HCT116 (cell line): Measurements from ENCODE around the gene FRMD4A.

Source experiments
- TF ChIP-seq, protein P1 (sequence below): IDR thresholded peaks from 2 replicates; pipeline ENCODE4 v1.6.1; 2012
- TF ChIP-seq, protein P2 (sequence below), 3 experiments: fragments of 200-600 bp in 1 of 3; sonication (generic) in 1 of 3; IDR thresholded peaks in 2 of 3; conservative IDR thresholded peaks in 1 of 3; 2 replicates each; pipeline ENCODE4 v1.5.1; 2012 to 2017; ENCODE audit warnings: low read depth in 2 of 3, low read length in 2 of 3, antibody characterized with exemption in 1 of 3, borderline replicate concordance in 1 of 3, control low read depth in 1 of 3, mild to moderate bottlenecking in 1 of 3, mixed read lengths in 1 of 3, mixed run types in 1 of 3, moderate library complexity in 1 of 3; ENCODE audit not compliant: insufficient read depth in 1 of 3

DNA sequence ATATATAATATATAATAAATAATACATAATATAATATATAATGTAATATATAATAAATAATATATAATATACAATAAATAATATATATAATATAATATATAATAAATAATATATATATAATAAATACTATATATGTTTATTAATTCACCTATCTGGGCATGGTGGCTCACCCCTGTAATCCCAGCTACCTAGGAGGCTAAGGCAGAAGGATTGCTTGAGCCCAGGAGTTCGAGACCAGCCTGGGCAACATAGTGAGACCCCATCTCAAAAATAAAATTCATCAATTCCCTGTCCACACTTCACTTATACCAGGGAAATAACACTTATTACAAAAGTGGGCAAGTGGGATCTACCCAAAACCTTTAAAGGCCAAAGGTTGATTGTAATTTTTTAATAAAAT lies 462.9 kb downstream of the FRMD4A start:
- TF ChIP-seq, protein P1, sequence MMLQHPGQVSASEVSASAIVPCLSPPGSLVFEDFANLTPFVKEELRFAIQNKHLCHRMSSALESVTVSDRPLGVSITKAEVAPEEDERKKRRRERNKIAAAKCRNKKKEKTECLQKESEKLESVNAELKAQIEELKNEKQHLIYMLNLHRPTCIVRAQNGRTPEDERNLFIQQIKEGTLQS, result no peak
- TF ChIP-seq, protein P2, sequence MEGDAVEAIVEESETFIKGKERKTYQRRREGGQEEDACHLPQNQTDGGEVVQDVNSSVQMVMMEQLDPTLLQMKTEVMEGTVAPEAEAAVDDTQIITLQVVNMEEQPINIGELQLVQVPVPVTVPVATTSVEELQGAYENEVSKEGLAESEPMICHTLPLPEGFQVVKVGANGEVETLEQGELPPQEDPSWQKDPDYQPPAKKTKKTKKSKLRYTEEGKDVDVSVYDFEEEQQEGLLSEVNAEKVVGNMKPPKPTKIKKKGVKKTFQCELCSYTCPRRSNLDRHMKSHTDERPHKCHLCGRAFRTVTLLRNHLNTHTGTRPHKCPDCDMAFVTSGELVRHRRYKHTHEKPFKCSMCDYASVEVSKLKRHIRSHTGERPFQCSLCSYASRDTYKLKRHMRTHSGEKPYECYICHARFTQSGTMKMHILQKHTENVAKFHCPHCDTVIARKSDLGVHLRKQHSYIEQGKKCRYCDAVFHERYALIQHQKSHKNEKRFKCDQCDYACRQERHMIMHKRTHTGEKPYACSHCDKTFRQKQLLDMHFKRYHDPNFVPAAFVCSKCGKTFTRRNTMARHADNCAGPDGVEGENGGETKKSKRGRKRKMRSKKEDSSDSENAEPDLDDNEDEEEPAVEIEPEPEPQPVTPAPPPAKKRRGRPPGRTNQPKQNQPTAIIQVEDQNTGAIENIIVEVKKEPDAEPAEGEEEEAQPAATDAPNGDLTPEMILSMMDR (IDR thresholded peaks at IDR 0.05 in 2 of 3, conservative IDR thresholded peaks at IDR 0.05 in 1 of 3; ENCODE audit: borderline replicate concordance in 1 of 3, insufficient read depth in 1 of 3, low read depth in 2 of 3, low read length in 2 of 3), result no peak
